VCaP (cell line): ENCODE results near the gene PRR23E.

Experiments used
- H3K27ac ChIP-seq: fragments of 450-650 bp; 2 replicates; pipeline ENCODE4 v1.5.1; 2017
- CTCF ChIP-seq: fragments of 450-650 bp; conservative IDR thresholded peaks from 2 replicates; pipeline ENCODE4 v1.5.1; 2017; ENCODE audit warnings: mild to moderate bottlenecking, moderate library complexity

The PRR23E gene

GRCh38 chr3:127208483-127209100 lies 15.7 kb downstream of the PRR23E start:
- TF ChIP-seq CTCF, result no peak
- H3K27ac ChIP-seq, result no peak overlapping the region

- no peak for TF ChIP-seq CTCF
- no peak overlapping the region for H3K27ac ChIP-seq
These were observed 16.4 kb downstream of the PRR23E start for GRCh38 chr3:127209155-127209839.

- no peak for TF ChIP-seq CTCF
- H3K27ac ChIP-seq, result no peak overlapping the region; the same call in 1 of the 2 replicates
These were observed 17.1 kb downstream of the PRR23E start for GRCh38 chr3:127209840-127210653.

- TF ChIP-seq CTCF, result no peak
- H3K27ac ChIP-seq, result no peak overlapping the region
These were observed 17.7 kb downstream of the PRR23E start for GRCh38 chr3:127210654-127210943.

- no peak overlapping the region for H3K27ac ChIP-seq
- TF ChIP-seq CTCF, result no peak
These were observed 18.5 kb downstream of the PRR23E start for GRCh38 chr3:127211118-127212060.

- no peak for TF ChIP-seq CTCF
- H3K27ac ChIP-seq, result no peak overlapping the region
These were observed 19.3 kb downstream of the PRR23E start for GRCh38 chr3:127212231-127212630.
